ENCODE data around the gene SMARCA4.

- TF ChIP-seq CTCF (conservative IDR thresholded peaks at IDR 0.05; ENCODE audit: low read depth in 2 of 2) (no peak), EZH2 (IDR thresholded peaks at IDR 0.05; ENCODE audit: low read depth, unreplicated experiment) (no peak), POLR2AphosphoS5 (IDR thresholded peaks at IDR 0.05; ENCODE audit: low read depth) (no peak), REST (IDR thresholded peaks at IDR 0.05; ENCODE audit: unreplicated experiment) (no peak), ZNF462 (CRISPR knock-in tag; IDR thresholded peaks at IDR 0.05) (no peak)
Measured at GRCh38 chr19:10983026-10983425, 22.2 kb downstream of the SMARCA4 start.

All from GM23338 (cell line).